Activated T-cell treated with anti-CD3 and anti-CD28 coated beads, Interleukin-2, amount 50 U/mL, for 4 hours (primary cell): ENCODE data around the gene SAP30L. TPM values are rescaled to one million over a fixed set of nuclear protein-coding genes. Genes with fewer than 3 reads are reported as not detected.

Source experiments
- ATAC-seq, 2 donors: fragments of 200-7000 bp; cut with Tn5 transposase; one replicate each; pipeline ENCODE4 v1.10.0; 2021
- DNase-seq: peaks from one replicate; pipeline ENCODE4 v3.0.0-alpha.2; 2020
- H3K27me3 Mint-ChIP-seq: one replicate; pipeline ENCODE4 v1.8.0; 2021; ENCODE audit warnings: low read depth, mixed read lengths
- H3K36me3 Mint-ChIP-seq: one replicate; pipeline ENCODE4 v1.8.0; 2022; ENCODE audit warnings: mixed read lengths; ENCODE audit not compliant: insufficient read depth
- H3K4me1 Mint-ChIP-seq: one replicate; pipeline ENCODE4 v1.8.0; 2021; ENCODE audit warnings: low read depth, mixed read lengths
- H3K4me3 Mint-ChIP-seq: one replicate; pipeline ENCODE4 v1.8.0; 2021; ENCODE audit warnings: mild to moderate bottlenecking, moderate library complexity, mixed read lengths
- H3K9me3 Mint-ChIP-seq: one replicate; pipeline ENCODE4 v1.8.0; 2021; ENCODE audit warnings: mixed read lengths
- total RNA-seq, 3 donors: library from RNA; stranded (reverse); gene quantifications; one replicate each; pipeline ENCODE4 v1.2.1, GENCODE V29; 2021

The SAP30L gene, protein sequence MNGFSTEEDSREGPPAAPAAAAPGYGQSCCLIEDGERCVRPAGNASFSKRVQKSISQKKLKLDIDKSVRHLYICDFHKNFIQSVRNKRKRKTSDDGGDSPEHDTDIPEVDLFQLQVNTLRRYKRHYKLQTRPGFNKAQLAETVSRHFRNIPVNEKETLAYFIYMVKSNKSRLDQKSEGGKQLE
- total RNA-seq, result 10 to 100 TPM; 22.5 to 27.0 (median 24.0) TPM

DNA sequence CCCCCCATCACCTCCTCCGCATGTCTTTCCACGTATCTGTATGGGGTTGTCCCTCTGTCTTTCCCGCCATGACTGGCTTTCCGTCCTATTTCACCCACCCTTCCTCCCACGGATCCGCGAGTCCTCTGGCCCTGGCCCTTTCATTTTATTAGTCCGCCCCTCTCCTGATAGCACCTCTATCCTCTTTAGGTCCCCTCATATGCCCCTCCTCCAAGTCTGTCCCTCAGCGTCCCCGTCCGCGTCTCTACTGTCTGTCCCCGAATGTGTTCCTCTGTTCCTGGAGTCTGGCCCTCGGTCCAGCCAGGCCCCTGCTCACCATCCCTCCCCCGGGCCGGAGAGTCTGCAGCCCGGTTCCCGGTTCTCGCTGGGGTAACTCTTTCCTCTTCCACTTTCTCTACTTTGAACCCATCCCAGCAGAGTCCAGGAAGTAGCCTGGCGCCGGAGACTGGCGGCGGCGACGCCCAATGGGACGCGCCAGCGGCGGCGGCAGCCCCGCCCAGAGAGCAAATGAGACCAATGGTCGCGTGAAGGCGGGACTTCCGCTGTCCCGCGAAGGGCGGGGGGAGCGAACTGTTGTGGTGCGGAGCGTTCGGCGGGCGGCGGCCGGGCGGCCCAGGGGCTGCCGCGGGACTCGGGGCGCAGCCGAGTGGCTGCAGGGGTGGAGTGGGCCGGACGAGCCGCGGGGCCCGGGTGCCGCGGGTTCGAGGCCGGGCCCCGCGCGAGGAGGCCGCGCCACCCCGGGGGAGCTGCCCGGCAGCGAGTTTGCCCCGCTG lies at the start of gene SAP30L:
TSS of gene SAP30L (plus strand) at position 576 of the 773 bp plus-strand sequence. CDS start 608 bp downstream, outside the sequence.
- Mint-ChIP-seq H3K36me3 (peaks cover 25% of the 10 kb centered on the region), H3K27me3 (no peaks in the 10 kb centered on the region), H3K4me3 (peak within 1 kb of the TSS; percentile 100), H3K4me1 (peaks cover 55% of the 10 kb centered on the region), H3K9me3 (no peaks in the 10 kb centered on the region)
- DNase-seq (peak; percentile 93), ATAC-seq (peak; percentile 96)

DNA sequence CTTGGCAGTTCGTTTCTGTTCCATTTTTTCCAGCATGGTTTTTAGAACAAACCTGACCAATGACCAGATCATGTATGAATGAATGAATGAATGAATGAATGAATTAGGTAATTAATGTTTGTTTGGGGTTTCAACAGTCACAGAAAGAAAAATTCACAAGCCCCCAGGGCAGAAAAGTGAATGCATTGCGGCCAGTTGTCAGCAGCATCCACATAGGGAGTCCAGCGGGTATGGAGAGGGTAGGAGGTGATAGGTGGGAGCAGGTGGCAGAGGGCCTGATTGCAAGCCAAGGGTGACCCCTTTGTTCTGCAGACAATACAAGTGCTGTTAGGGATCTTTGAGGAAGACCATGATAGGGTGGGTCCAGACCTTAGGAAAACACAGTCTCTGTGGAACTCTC lies 49.7 kb upstream of the SAP30L start:
- Mint-ChIP-seq H3K36me3 (peaks cover 29% of the 10 kb centered on the region), H3K4me3 (no peak overlapping the region), H3K27me3 (no peaks in the 10 kb centered on the region), H3K4me1 (no peaks in the 10 kb centered on the region), H3K9me3 (no peaks in the 10 kb centered on the region)
- no peak for DNase-seq
- ATAC-seq, result no peak

DNA sequence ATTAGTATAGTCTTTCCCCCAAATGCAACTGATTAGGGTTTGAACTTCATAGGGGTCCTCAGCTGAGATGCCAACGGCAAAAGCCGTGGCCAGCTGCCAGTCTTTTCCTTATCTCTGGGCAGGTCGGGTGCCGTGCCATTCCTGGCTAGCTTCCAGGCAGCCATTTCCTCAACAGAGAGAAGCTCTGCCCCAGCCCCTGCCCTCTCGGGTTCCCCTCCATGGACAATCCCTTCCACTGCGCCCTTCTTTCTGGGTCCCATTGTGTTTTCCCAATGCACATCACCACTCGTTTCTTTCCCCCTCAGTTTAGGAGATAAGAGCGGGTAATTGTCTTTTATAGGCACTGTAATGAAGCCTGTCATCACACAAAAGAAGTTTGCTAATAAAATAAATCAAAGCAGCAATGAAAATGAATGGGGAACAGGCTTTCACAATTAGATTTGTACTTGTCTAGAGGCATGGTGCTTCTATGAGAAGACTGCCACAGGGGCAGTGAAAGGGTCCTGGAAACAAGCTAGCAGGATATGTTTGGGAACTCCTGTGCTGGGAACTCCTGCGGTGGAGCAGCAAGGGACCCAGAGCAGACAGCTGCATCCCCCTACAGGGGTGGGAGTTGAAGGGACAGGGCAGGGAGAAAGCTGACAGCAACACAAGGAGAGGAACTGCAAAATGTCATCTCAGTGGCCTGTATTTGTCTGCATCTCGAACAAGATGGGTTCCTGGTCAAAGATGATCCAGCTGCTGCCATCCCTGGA lies 48.0 kb upstream of the SAP30L start:
- H3K9me3 Mint-ChIP-seq, result no peaks in the 10 kb centered on the region
- H3K4me1 Mint-ChIP-seq, result no peaks in the 10 kb centered on the region
- no peaks in the 10 kb centered on the region for H3K27me3 Mint-ChIP-seq
- DNase-seq (no peak), ATAC-seq (no peak)
- peaks cover 19% of the 10 kb centered on the region for H3K36me3 Mint-ChIP-seq
- no peak overlapping the region for H3K4me3 Mint-ChIP-seq

DNA sequence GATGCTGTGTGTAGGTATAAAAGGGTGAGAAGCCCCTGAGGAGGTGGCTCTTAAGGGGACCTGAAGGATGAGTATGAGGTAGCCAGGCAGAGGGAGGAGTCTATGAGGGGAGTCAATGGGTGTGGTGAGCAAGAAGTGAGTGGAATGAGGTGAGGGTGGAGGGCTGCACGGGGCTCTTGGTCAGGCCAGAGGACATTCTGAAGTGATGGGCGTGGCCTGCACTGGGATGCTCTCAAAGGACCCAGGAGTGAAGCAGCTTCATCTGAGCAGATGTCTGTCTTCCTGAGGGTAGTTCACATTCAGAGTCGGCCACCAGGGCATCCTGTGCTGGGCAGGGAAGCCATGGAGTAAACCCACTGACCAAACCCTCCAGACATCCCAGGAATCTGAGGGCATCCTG lies 45.1 kb upstream of the SAP30L start:
- Mint-ChIP-seq H3K4me3 (no peak overlapping the region), H3K27me3 (no peaks in the 10 kb centered on the region), H3K9me3 (no peaks in the 10 kb centered on the region), H3K36me3 (peaks cover 10% of the 10 kb centered on the region), H3K4me1 (peaks cover 11% of the 10 kb centered on the region)
- ATAC-seq (no peak), DNase-seq (no peak)

DNA sequence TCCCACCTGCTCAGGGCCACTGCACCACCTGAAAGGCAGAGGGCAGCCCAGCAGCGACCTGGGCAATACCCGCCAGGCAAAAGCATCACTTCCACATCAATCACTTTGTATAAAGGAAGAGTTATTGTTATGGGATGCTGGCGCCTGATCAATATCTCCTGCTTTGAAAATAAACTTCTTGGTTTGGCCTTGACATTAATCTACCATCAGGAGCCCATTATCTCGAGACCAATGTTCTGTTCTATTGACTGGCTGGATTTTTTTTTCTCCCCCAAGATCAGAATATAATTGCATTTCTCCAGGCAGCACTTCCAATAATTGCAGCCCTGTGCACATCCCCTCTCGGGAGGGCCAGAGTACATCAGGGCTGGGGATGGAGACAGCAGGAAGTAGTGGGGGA lies 44.4 kb upstream of the SAP30L start:
- Mint-ChIP-seq H3K4me1 (peaks cover 11% of the 10 kb centered on the region), H3K9me3 (no peaks in the 10 kb centered on the region)
- ATAC-seq, result no peak

DNA sequence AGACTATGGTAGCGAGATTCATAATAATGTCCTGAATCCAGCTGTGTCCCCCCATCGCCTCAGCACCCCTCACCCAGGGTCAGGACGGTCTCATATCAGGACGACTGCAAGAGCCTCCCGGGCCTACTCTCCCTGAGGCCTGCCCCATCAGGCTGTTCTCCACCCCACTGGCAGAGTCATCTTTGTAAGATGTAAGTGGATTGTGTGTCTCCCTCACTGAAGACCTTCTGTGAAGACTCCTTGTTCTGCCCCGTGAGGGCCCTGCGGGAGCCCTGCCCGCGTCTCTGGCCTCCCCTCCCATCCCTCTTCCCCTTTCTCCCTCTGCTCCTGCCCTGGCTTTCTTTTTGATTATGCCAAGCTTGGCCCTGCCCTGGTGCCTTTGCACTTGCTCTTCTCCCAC lies 43.9 kb upstream of the SAP30L start:
- no peak for ATAC-seq
- no peaks in the 10 kb centered on the region for H3K27me3 Mint-ChIP-seq
- no peak for DNase-seq
- peaks cover 9% of the 10 kb centered on the region for H3K36me3 Mint-ChIP-seq
- peaks cover 11% of the 10 kb centered on the region for H3K4me1 Mint-ChIP-seq
- no peak overlapping the region for H3K4me3 Mint-ChIP-seq
- H3K9me3 Mint-ChIP-seq, result no peaks in the 10 kb centered on the region

More for the DNA sequence above, 44.4 kb upstream of the SAP30L start:
- peaks cover 8% of the 10 kb centered on the region for H3K36me3 Mint-ChIP-seq
- no peak for DNase-seq
- H3K27me3 Mint-ChIP-seq, result no peaks in the 10 kb centered on the region
- no peak overlapping the region for H3K4me3 Mint-ChIP-seq

DNA sequence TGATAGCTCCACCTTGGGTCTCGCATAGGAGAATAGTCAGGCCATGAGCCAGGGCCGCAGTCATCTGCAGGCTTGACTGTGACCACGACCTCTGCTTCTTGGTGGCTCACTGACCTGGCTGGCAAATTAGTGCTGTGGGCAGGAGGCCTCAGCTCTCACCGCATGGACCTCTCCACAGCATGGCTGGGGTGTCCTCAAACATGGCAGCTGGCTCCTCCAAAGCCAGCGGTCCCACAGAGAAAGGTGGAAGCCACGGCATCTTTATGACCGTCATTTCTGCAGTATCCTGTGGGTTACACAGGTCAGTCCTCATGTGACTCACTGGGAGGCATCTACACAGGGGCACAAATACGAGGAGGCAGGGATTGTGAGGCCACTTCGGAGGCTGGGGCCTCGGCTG lies 43.2 kb upstream of the SAP30L start:
- ATAC-seq (no peak), DNase-seq (no peak)
- peaks cover 11% of the 10 kb centered on the region for H3K36me3 Mint-ChIP-seq
- H3K4me1 Mint-ChIP-seq, result peaks cover 11% of the 10 kb centered on the region
- H3K9me3 Mint-ChIP-seq, result no peaks in the 10 kb centered on the region
- no peaks in the 10 kb centered on the region for H3K27me3 Mint-ChIP-seq
- H3K4me3 Mint-ChIP-seq, result no peak overlapping the region

DNA sequence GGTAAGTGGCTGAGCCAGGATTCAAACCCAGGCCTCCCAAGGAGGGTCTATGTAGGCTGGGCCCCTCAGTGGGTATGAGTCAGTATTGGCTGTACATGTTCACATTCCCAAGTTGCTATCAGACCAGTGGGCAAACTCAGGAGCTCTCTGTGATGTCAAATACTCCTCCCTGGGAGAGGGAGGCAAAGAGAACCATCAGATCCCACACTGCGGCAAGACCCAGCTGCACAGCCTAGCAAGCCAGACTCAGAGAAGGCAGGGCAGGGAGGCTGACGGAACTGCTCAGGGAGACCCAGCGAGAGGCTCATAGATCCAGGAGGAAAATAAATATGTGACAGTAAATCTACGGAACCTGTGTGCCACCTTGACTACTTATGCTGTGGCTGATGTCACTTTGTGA lies 42.6 kb upstream of the SAP30L start:
- H3K9me3 Mint-ChIP-seq, result no peaks in the 10 kb centered on the region
- H3K4me3 Mint-ChIP-seq, result no peak overlapping the region
- DNase-seq, result no peak
- peaks cover 11% of the 10 kb centered on the region for H3K4me1 Mint-ChIP-seq
- ATAC-seq, result no peak
- peaks cover 10% of the 10 kb centered on the region for H3K36me3 Mint-ChIP-seq
- no peaks in the 10 kb centered on the region for H3K27me3 Mint-ChIP-seq

DNA sequence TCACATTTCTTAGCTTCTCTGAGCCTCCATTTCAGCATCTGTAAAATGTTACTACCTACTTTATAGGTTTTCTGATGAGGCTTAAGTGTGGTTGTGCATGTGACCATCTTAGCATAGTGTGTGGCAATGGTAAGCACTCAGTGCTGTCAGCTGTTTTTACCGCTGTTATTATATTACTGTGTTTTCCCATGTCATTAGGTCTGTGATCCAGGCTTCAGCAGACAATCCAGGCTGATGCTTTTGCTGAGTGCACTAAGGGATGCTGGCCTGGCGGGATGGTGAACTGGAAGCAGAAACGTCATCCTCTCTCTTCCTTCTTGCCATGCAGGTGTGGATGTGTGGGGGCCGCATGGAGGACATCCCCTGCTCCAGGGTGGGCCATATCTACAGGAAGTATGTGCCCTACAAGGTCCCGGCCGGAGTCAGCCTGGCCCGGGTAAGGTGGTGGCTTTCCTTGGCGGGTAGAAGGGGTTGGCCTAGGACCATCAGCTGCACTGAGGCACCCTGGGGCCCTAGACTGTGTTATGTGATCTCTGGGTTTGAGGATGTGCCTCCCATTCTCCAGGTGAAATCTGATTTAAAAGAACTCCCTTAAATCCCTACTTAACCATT lies 41.9 kb upstream of the SAP30L start:
- no peak overlapping the region for H3K4me3 Mint-ChIP-seq
- H3K9me3 Mint-ChIP-seq, result no peaks in the 10 kb centered on the region
- DNase-seq (no peak), ATAC-seq (no peak)
- H3K27me3 Mint-ChIP-seq, result no peaks in the 10 kb centered on the region
- H3K4me1 Mint-ChIP-seq, result peaks cover 11% of the 10 kb centered on the region
- peaks cover 10% of the 10 kb centered on the region for H3K36me3 Mint-ChIP-seq

DNA sequence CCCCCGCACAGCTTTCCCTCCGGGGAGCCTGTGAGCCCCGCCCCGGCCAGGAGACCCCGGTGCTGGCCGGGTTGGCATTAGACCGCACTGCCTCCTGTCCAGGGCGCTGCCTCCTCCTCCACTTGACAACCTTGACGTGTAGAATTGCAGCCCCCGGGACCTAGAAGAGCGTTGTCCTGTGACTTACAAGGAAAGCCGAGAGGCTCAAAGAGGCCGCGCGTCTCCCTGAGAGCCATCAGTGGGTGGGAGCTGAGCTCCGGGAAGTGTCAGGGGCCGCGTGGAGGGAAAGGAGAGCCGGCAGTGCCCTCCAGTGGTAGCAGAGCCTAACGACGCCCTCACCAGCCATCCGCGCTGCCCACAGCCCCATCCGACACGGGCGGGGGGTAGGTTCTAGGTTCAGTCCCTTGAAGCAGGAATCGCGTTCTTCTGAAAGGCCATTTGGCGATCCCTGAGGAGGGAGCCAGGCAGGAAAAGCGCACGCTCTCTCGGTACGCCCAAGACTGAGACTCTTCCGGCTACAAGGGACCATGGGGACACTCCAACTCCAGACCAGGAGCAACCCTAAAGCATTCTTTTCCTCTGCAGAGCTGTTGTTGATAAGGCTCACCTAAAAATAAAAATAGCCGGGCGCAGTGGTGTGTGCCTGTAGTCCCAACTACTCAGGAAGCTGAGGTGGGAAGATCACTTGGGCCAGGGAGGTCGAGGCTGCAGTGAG lies 40.6 kb upstream of the SAP30L start:
- Mint-ChIP-seq H3K4me3 (peak overlapping the region; percentile 53), H3K4me1 (peaks cover 11% of the 10 kb centered on the region), H3K27me3 (no peaks in the 10 kb centered on the region), H3K36me3 (peaks cover 13% of the 10 kb centered on the region), H3K9me3 (no peaks in the 10 kb centered on the region)
- DNase-seq (peak; percentile 67), ATAC-seq (peak; percentile 96)

DNA sequence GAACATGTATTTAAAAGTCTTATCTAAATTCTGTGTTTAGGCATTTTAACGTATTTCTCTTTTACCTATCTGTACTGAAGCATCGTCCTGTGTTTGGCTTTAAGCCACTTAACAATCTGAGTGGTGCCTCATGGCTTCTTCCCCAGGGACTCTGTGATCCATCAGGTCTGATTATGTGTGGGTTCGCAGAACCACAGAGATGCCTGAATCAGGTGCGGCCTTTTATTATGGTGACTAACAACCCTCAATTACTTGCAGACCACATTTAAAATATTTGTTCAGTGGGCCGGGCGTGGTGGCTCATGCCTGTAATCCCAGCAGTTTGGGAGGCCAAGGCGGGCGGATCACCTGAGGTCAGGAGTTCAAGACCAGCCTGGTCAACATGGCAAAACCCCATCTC lies 39.6 kb upstream of the SAP30L start:
- Mint-ChIP-seq H3K36me3 (peaks cover 12% of the 10 kb centered on the region), H3K9me3 (no peaks in the 10 kb centered on the region), H3K27me3 (no peaks in the 10 kb centered on the region), H3K4me1 (peaks cover 11% of the 10 kb centered on the region), H3K4me3 (no peak overlapping the region)
- ATAC-seq, result no peak
- no peak for DNase-seq

DNA sequence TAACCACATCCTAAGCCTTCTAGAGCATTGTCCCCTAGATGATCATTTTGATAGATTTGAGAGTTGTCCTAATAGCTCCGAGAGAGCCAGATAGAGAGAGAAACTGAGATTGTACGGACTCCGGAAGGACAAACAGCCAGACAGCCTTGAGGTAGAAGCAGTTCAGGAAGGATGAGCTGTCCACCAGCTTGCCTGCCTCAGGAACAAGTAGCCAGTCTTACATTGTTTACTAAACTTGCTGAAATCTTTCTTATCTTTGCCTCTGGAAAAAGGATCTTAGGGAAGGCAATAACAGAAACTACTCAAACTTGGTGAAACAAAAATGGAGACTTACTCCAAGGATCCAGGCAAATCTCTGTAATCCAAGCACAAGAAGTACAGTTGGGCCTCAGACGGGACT lies 39.0 kb upstream of the SAP30L start:
- Mint-ChIP-seq H3K9me3 (no peaks in the 10 kb centered on the region), H3K4me1 (peaks cover 11% of the 10 kb centered on the region), H3K27me3 (no peaks in the 10 kb centered on the region), H3K36me3 (peaks cover 17% of the 10 kb centered on the region), H3K4me3 (no peak overlapping the region)
- ATAC-seq, result no peak
- no peak for DNase-seq

DNA sequence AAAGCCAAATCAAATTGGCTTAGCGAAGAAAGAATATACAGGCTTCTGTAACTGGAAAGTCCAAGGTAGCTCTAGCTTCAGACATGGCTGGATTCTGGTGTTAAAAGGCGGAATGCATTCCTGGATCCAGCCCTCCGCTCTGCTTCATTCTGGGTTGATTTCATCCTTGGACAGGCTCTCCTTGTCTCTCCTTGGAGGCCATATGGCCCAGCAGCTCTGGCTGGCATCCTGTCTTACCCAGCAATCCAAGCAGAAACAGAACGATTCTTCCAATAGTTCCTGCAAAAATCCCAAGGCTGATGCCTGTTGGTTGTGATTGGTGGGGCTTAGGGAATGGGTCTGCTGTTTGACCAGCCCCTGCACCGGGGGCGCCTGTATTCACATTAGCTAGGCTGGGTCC lies 37.0 kb upstream of the SAP30L start:
- no peak for ATAC-seq
- no peaks in the 10 kb centered on the region for H3K9me3 Mint-ChIP-seq
- H3K4me3 Mint-ChIP-seq, result no peak overlapping the region
- peaks cover 11% of the 10 kb centered on the region for H3K4me1 Mint-ChIP-seq
- DNase-seq, result no peak
- no peaks in the 10 kb centered on the region for H3K27me3 Mint-ChIP-seq
- H3K36me3 Mint-ChIP-seq, result peaks cover 16% of the 10 kb centered on the region
